ENCODE measurements around the gene C22orf31.
"Not testable (repeated sequence)": the region's sequence is repeated elsewhere in the genome, so short reads cannot be mapped to it uniquely, and the experiment has no call there.

DNA sequence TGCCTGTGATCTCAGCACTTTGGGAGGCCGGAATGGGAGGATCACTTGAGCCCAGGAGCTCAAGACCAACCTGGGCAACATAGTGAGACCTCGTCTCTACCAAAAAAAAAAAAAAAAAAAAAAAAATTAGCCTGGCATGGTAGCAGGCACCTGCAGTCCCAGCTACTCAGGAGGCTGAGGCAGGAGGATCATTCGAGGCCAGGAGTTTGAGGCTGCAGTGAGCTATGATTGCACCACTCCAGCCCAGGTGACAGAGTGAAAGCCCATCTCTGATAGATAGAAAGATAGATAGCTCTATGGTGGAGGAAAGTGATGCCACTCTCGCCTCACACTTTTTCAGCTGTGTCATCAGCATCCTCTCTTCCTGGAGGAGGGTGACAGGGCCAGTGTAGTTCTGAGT, 21.9 kb downstream of the C22orf31 start:
- not testable (repeated sequence) for TF ChIP-seq EZH2 (optimal IDR thresholded peaks at IDR 0.05; ENCODE audit: low read depth, low read length); CTCF (IDR thresholded peaks at IDR 0.05; ENCODE audit: low read length); EZH2phosphoT487 (IDR thresholded peaks at IDR 0.05; ENCODE audit: low read length)

All from MM.1S (cell line).